Keratinocyte (primary cell): ENCODE measurements around the gene DOCK3.

Experiments used
- EZH2 ChIP-seq: IDR thresholded peaks from one replicate; pipeline ENCODE4 v1.6.1; 2012; ENCODE audit warnings: inconsistent platforms, mild to moderate bottlenecking, low read length, moderate library complexity
- TF ChIP-seq, protein P1 (sequence below), 3 experiments: IDR thresholded peaks in 1 of 3; conservative IDR thresholded peaks in 1 of 3; optimal IDR thresholded peaks in 1 of 3; 2 replicates in 2 of 3; 3 replicates in 1 of 3; pipeline versions ENCODE3 to v1.5.1; 2011; ENCODE audit warnings: low read length in 3 of 3, mild to moderate bottlenecking in 3 of 3, moderate library complexity in 2 of 3, control low read depth in 1 of 3, inconsistent platforms in 1 of 3; ENCODE audit not compliant: insufficient read depth in 2 of 3; ENCODE audit errors: extremely low read depth in 1 of 3

DNA sequence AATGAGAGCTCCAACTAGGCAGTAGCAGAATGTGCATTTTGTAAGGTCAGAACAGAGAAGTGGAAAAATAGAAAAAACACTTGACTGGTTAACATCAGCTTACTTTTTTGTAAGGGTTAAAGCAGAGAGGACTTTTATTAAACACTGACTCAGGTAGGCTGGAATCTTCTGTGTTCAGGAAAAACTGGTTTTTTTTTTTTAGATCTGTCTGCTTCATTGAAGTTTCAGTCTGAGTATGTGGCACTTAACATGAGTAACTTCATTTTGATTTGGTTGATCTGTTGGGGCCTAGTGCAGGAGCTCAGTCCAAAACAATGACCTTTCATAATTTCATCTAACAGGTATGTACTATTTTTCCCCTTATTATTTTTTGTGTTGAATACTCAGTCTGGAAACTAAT is 141.1 kb downstream of the DOCK3 start:
- TF ChIP-seq, protein P1, sequence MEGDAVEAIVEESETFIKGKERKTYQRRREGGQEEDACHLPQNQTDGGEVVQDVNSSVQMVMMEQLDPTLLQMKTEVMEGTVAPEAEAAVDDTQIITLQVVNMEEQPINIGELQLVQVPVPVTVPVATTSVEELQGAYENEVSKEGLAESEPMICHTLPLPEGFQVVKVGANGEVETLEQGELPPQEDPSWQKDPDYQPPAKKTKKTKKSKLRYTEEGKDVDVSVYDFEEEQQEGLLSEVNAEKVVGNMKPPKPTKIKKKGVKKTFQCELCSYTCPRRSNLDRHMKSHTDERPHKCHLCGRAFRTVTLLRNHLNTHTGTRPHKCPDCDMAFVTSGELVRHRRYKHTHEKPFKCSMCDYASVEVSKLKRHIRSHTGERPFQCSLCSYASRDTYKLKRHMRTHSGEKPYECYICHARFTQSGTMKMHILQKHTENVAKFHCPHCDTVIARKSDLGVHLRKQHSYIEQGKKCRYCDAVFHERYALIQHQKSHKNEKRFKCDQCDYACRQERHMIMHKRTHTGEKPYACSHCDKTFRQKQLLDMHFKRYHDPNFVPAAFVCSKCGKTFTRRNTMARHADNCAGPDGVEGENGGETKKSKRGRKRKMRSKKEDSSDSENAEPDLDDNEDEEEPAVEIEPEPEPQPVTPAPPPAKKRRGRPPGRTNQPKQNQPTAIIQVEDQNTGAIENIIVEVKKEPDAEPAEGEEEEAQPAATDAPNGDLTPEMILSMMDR (optimal IDR thresholded peaks at IDR 0.05 in 1 of 3, IDR thresholded peaks at IDR 0.05 in 1 of 3, conservative IDR thresholded peaks at IDR 0.05 in 1 of 3; ENCODE audit: extremely low read depth in 1 of 3, insufficient read depth in 2 of 3, low read length in 3 of 3) = no peak
- no peak for TF ChIP-seq EZH2
